ENCODE measurements around the gene UCP3. TPM values are rescaled to one million over a fixed set of nuclear protein-coding genes. Genes with fewer than 3 reads are reported as not detected.

Gene UCP3
- total and polyA plus RNA-seq, 11 donors: 0.50 to 8.3 (median 1.7) TPM

DNA sequence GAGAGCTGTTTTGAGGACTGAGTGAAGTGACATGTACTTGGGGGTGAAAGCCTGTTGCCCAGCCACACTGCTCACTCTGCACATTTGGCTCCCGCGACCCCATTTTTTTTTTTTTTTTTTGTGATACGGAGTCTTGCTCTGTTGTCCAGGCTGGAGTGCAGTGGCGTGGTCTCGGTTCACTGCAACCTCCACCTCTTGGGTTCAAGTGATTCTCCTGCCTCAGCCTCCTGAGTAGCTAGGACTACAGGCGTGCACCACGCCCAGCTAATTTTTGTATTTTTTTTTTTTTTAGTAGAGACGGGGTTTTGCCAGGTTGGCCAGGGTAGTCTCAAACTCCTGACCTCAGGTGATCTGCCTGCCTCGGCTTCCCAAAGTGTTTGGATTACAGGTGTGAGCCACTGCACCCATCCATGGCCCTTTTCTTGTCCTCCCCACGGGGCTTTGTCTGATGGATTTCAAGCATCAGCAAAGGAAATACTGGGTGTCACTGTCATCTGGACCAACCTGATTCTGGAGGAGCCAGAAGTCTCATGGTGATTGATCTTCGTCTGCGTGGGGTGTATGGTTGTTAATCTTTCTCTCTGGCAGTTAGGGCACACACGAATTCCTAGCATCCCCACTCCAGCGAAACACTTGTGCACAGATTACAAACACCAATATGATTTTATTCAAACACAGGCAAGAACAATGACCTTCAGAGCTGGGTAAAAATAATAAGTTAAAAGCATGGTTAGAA, 3.4 kb upstream of the UCP3 start:
- H3K27me3 ChIP-seq: no peaks in the 10 kb centered on the region
- H3K36me3 ChIP-seq: peaks cover 0 to 28% (median 3%) of the 10 kb centered on the region in 9 donors
- H3K9me3 ChIP-seq: no peaks in the 10 kb centered on the region
- H3K27ac ChIP-seq: peak overlapping the region in 2 of 12 donors; percentile 29 to 34
- no peak for DNase-seq
- intact Hi-C loops (cut with DNase I): loop anchor here in 2 of 10 donors (10.0 kb wide), 2 partner anchors 47 to 157 kb away; no protein-coding TSS in a partner anchor
- TF ChIP-seq POLR2A (IDR thresholded peaks at IDR 0.05): no peak
- TF ChIP-seq, protein P1, sequence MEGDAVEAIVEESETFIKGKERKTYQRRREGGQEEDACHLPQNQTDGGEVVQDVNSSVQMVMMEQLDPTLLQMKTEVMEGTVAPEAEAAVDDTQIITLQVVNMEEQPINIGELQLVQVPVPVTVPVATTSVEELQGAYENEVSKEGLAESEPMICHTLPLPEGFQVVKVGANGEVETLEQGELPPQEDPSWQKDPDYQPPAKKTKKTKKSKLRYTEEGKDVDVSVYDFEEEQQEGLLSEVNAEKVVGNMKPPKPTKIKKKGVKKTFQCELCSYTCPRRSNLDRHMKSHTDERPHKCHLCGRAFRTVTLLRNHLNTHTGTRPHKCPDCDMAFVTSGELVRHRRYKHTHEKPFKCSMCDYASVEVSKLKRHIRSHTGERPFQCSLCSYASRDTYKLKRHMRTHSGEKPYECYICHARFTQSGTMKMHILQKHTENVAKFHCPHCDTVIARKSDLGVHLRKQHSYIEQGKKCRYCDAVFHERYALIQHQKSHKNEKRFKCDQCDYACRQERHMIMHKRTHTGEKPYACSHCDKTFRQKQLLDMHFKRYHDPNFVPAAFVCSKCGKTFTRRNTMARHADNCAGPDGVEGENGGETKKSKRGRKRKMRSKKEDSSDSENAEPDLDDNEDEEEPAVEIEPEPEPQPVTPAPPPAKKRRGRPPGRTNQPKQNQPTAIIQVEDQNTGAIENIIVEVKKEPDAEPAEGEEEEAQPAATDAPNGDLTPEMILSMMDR (IDR thresholded peaks at IDR 0.05): no peak
- ATAC-seq: no peak
- H3K4me3 ChIP-seq: no peak overlapping the region
- H3K4me1 ChIP-seq: peaks cover 0 to 63% (median 15%) of the 10 kb centered on the region in 12 donors
- 96% methylated on average over 14 of the region's 14 CpGs for WGBS, 4 donors

DNA sequence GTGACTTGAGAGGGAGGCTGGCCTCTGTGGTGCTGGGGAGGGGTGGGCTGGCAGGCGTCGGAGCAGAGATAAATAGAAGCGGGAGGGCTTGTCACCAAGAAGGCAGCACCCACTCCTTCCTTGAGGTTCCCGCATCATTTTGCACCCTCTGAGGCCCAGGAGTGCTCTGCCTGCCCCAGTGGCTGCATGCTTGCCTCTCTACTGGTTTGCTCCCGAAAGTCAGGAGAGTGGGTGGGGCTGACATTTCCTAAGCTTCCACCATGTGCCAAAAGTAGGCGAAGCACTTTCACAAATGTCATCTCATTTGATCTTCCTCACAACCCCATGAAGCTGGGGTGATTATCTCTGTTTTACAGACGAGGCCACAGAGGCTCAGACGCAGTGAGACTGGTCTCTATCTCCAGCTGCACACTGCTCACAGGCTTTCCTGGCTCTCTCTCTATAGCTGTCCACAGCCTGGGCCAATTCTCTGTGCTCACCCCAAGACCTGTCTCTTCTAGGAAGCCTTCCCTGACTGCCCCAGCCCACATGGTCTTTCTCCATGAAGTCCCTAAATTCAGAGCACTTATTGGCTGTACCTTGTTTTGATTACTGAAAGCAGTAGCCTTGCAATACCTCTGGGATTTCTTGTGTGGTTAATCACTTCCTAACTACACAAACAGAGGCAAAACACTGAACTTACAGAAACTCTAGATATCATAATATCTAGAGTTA, 2.6 kb upstream of the UCP3 start:
- WGBS, 4 donors: 67 to 86% (median 78%) methylated on average over 7 to 8 of the region's 8 CpGs
- intact Hi-C loops (cut with DNase I): loop anchor here in 2 of 10 donors (10.0 kb wide), 2 partner anchors 47 to 157 kb away; no protein-coding TSS in a partner anchor
- ATAC-seq (peak in 3 of 4 donors; percentile 21 to 53 (median 43)), DNase-seq (no peak)
- peaks cover 0 to 26% (median 2%) of the 10 kb centered on the region in 9 donors for H3K36me3 ChIP-seq
- H3K4me3 ChIP-seq: no peak overlapping the region
- no peaks in the 10 kb centered on the region for H3K9me3 ChIP-seq
- peaks cover 0 to 61% (median 14%) of the 10 kb centered on the region in 12 donors for H3K4me1 ChIP-seq
- H3K27me3 ChIP-seq: no peaks in the 10 kb centered on the region
- H3K27ac ChIP-seq: peak overlapping the region in 2 of 12 donors; percentile 29 to 34
- TF ChIP-seq, protein P1 (IDR thresholded peaks at IDR 0.05): no peak
- TF ChIP-seq POLR2A (IDR thresholded peaks at IDR 0.05): no peak

DNA sequence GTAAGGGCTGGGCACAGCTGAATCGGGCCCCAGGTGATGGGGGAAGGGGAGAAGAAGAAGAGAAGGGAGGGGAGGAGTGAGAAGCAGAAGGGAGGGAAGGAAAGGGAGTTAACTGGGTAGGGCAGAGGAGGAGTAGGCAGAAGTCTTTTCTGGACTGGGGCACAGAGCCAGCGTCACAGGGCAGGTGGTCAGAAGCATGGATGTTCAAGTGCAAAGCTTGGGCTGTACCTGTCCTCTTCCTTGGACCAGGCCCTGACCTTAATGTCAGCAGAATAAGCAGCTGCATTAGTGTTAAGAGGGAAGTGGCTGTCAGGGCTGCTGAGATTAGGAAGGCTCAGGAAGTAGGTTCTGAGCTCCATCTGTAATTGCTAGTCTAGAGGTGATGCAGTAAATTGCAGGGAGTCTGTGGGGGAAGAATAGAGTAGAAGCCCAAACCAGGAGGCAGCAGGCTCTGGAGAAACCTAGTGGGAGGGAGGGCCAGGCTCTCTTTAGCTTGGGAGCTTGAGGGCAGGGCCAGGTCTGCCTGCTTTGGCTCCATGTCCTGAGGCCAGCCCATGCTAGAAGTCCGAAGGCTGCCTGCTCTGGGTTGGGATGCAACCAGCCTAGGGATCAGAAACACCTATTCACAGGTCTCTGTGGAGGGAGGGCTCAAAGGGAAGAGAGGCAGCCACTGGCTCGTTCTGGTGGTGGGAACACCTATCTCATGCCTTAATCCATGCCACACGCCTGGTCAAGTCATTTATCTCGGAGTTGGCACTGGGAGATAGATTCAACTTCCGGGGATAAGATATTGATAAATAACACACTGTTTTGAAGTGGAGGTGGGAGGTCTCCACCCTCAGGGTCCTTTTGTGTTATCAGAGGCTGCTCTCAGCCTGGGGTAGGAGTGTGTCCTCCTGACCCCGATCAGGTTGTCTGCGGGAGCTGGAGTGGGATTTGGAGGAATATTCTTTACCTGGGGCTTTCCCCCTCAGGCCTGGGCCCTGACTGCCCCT, 1.7 kb upstream of the UCP3 start:
- H3K36me3 ChIP-seq: peaks cover 0 to 18% (median 0%) of the 10 kb centered on the region in 9 donors
- no peak overlapping the region for H3K4me3 ChIP-seq
- H3K27ac ChIP-seq: peak overlapping the region in 3 of 12 donors; percentile 22 to 34 (median 29)
- H3K27me3 ChIP-seq: no peaks in the 10 kb centered on the region
- no peaks in the 10 kb centered on the region for H3K9me3 ChIP-seq
- TF ChIP-seq, protein P1 (IDR thresholded peaks at IDR 0.05): no peak
- no peak for TF ChIP-seq POLR2A (IDR thresholded peaks at IDR 0.05)
- ATAC-seq (no peak), DNase-seq (no peak)
- WGBS, 4 donors: 85 to 95% (median 89%) methylated on average over 9 of the region's 9 CpGs
- H3K4me1 ChIP-seq: peaks cover 0 to 64% (median 14%) of the 10 kb centered on the region in 12 donors
- intact Hi-C loops (cut with DNase I): loop anchor here in 2 of 10 donors (10.0 kb wide), 2 partner anchors 46 to 156 kb away; no protein-coding TSS in a partner anchor
